HG03108 (cell line): ENCODE data around the gene LRRC45.

Experiments
- ATAC-seq: cut with Tn5 transposase; IDR thresholded peaks from one replicate; pipeline ENCODE4 v1.9.1; 2021; ENCODE audit warnings: moderate library complexity; ENCODE audit not compliant: unreplicated experiment

LRRC45 gene

GRCh38 chr17:82018989-82019689 lies 4.0 kb upstream of the LRRC45 start:
- ATAC-seq = no peak

- ATAC-seq = no peak
Observed at GRCh38 chr17:82019690-82020571, 3.2 kb upstream of the LRRC45 start.

GRCh38 chr17:82020572-82021106 lies 2.5 kb upstream of the LRRC45 start:
- ATAC-seq = no peak

- ATAC-seq = no peak
Observed at GRCh38 chr17:82021107-82021899, 1.8 kb upstream of the LRRC45 start.

- ATAC-seq = no peak
Observed at GRCh38 chr17:82021900-82022309, 1.2 kb upstream of the LRRC45 start.

- ATAC-seq = no peak
Observed at GRCh38 chr17:82022310-82022980, 660 bp upstream of the LRRC45 start, which contains the start of gene CENPX. Gene CENPX (minus strand): TSS chr17:82022878. CDS start chr17:82022861, 17 bp downstream.

GRCh38 chr17:82023447-82024241 lies 539 bp downstream of the LRRC45 start:
- peak; percentile 7 for ATAC-seq

- ATAC-seq = no peak
Observed at GRCh38 chr17:82024859-82025258, 1.8 kb downstream of the LRRC45 start.

GRCh38 chr17:82025401-82026107 lies 2.4 kb downstream of the LRRC45 start:
- ATAC-seq = no peak

GRCh38 chr17:82028246-82028645 lies 5.1 kb downstream of the LRRC45 start:
- no peak for ATAC-seq

- no peak for ATAC-seq
Observed at GRCh38 chr17:82028966-82029365, 5.9 kb downstream of the LRRC45 start.

GRCh38 chr17:82029391-82029790 lies 6.3 kb downstream of the LRRC45 start:
- ATAC-seq = no peak

- no peak for ATAC-seq
Observed at GRCh38 chr17:82029990-82030469, 6.9 kb downstream of the LRRC45 start.

GRCh38 chr17:82030470-82031302 lies 7.6 kb downstream of the LRRC45 start:
- no peak for ATAC-seq

GRCh38 chr17:82031303-82031884 lies 8.3 kb downstream of the LRRC45 start, which contains the start of gene RAC3:
Gene RAC3 (plus strand): TSS chr17:82031678. CDS start chr17:82031762, 84 bp downstream.
- no peak for ATAC-seq

- no peak for ATAC-seq
Observed at GRCh38 chr17:82031885-82032627, 9.0 kb downstream of the LRRC45 start.
